OCI-LY1 (cell line): ENCODE results near the gene ELMOD1.

Experiments used
- H2AFZ ChIP-seq: fragments of 200-600 bp; sonication (generic), shearing (Covaris generic); 2 replicates; pipeline ENCODE4 v1.6.0; 2014; ENCODE audit warnings: antibody characterized with exemption, mild to moderate bottlenecking, low read length
- H3F3A ChIP-seq: fragments of 200-600 bp; sonication (generic), shearing (Covaris generic); 2 replicates; pipeline ENCODE4 v1.6.0; 2014; ENCODE audit warnings: mild to moderate bottlenecking, antibody characterized with exemption, low read length, moderate library complexity; ENCODE audit not compliant: insufficient read depth
- H3K27ac ChIP-seq: fragments of 200-600 bp; sonication (generic); 2 replicates; pipeline ENCODE4 v1.5.1; 2014; ENCODE audit warnings: low read length, mixed run types, mild to moderate bottlenecking, low read depth; ENCODE audit not compliant: poor library complexity, severe bottlenecking
- H3K27me3 ChIP-seq: fragments of 200-600 bp; sonication (generic); 2 replicates; pipeline ENCODE4 v1.6.0; 2014; ENCODE audit warnings: antibody characterized with exemption, mild to moderate bottlenecking, low read length, moderate library complexity; ENCODE audit not compliant: insufficient read depth
- H3K36me3 ChIP-seq: fragments of 200-600 bp; sonication (generic); 2 replicates; pipeline ENCODE4 v1.6.1; 2014; ENCODE audit warnings: mild to moderate bottlenecking, antibody characterized with exemption, low read length, moderate library complexity, mixed read lengths; ENCODE audit not compliant: insufficient read depth
- H3K4me1 ChIP-seq: fragments of 200-600 bp; sonication (generic); 2 replicates; pipeline ENCODE4 v1.5.1; 2014; ENCODE audit warnings: mild to moderate bottlenecking, low read length, moderate library complexity; ENCODE audit not compliant: insufficient read depth, severe bottlenecking
- H3K4me2 ChIP-seq: fragments of 200-600 bp; sonication (generic), shearing (Covaris generic); 2 replicates; pipeline ENCODE4 v1.6.1; 2014; ENCODE audit warnings: low read length
- H3K4me3 ChIP-seq: fragments of 200-600 bp; sonication (generic); 2 replicates; pipeline ENCODE4 v1.5.1; 2014; ENCODE audit warnings: low read length, low read depth, mild to moderate bottlenecking, mixed read lengths; ENCODE audit not compliant: poor library complexity, severe bottlenecking
- H3K79me2 ChIP-seq: fragments of 200-600 bp; shearing (Covaris generic); 2 replicates; pipeline ENCODE4 v1.6.1; 2016; ENCODE audit warnings: mixed run types, low read length, mixed read lengths; ENCODE audit not compliant: insufficient read depth
- H3K9ac ChIP-seq: fragments of 200-600 bp; sonication (generic), shearing (Covaris generic); 2 replicates; pipeline ENCODE4 v1.6.1; 2014; ENCODE audit warnings: mild to moderate bottlenecking, low read length, mixed read lengths
- H3K9me2 ChIP-seq: fragments of 200-600 bp; sonication (generic), shearing (Covaris generic); 2 replicates; pipeline ENCODE4 v1.6.1; 2014; ENCODE audit warnings: low read depth, mild to moderate bottlenecking, low read length, mixed read lengths
- H3K9me3 ChIP-seq: fragments of 200-600 bp; shearing (Covaris generic); 2 replicates; pipeline ENCODE4 v1.6.1; 2014; ENCODE audit warnings: low read length, mixed read lengths
- H4K20me1 ChIP-seq: fragments of 200-600 bp; sonication (generic), shearing (Covaris generic); 2 replicates; pipeline ENCODE4 v1.6.0; 2016; ENCODE audit warnings: mild to moderate bottlenecking, low read length; ENCODE audit not compliant: insufficient read depth
- CTCF ChIP-seq: fragments of 200-600 bp; sonication (generic), shearing (Covaris generic); IDR thresholded peaks from 2 replicates; pipeline ENCODE4 v1.5.1; 2017; ENCODE audit warnings: mild to moderate bottlenecking, antibody characterized with exemption, low read length, moderate library complexity, mixed read lengths
- EZH2 ChIP-seq: fragments of 200-600 bp; sonication (generic), shearing (Covaris generic); IDR thresholded peaks from 2 replicates; pipeline ENCODE4 v1.8.0; 2017; ENCODE audit warnings: borderline replicate concordance, mixed run types, mild to moderate bottlenecking, antibody characterized with exemption, low read length, moderate library complexity, mixed read lengths

The ELMOD1 gene

GRCh38 chr11:107699371-107700285 is 108.7 kb downstream of the ELMOD1 start:
- H3K36me3 ChIP-seq, result no peaks in the 10 kb centered on the region
- H3F3A ChIP-seq, result no peaks in the 10 kb centered on the region
- no peaks in the 10 kb centered on the region for H3K4me1 ChIP-seq
- no peak overlapping the region for H3K4me2 ChIP-seq
- no peaks in the 10 kb centered on the region for H3K79me2 ChIP-seq
- no peak overlapping the region for H3K9ac ChIP-seq
- no peaks in the 10 kb centered on the region for H3K9me2 ChIP-seq
- H3K4me3 ChIP-seq, result no peak overlapping the region
- no peaks in the 10 kb centered on the region for H3K9me3 ChIP-seq
- H3K27me3 ChIP-seq, result no peaks in the 10 kb centered on the region
- H4K20me1 ChIP-seq, result no peaks in the 10 kb centered on the region
- no peak overlapping the region for H3K27ac ChIP-seq
- no peak for TF ChIP-seq CTCF
- TF ChIP-seq EZH2, result no peak
- no peak overlapping the region for H2AFZ ChIP-seq

- Histone ChIP-seq H3K79me2 (no peaks in the 10 kb centered on the region), H4K20me1 (no peaks in the 10 kb centered on the region), H3K4me1 (no peaks in the 10 kb centered on the region), H3K36me3 (no peaks in the 10 kb centered on the region), H3K27ac (no peak overlapping the region), H3K9ac (no peak overlapping the region), H3K9me2 (no peaks in the 10 kb centered on the region), H3K4me3 (no peak overlapping the region), H3K27me3 (no peaks in the 10 kb centered on the region), H2AFZ (no peak overlapping the region), H3K9me3 (no peaks in the 10 kb centered on the region), H3K4me2 (no peak overlapping the region), H3F3A (no peaks in the 10 kb centered on the region)
- TF ChIP-seq EZH2 (no peak), CTCF (no peak)
These were observed 111.2 kb downstream of the ELMOD1 start for GRCh38 chr11:107702109-107702660.

- Histone ChIP-seq H3F3A (no peaks in the 10 kb centered on the region), H3K4me1 (no peaks in the 10 kb centered on the region), H2AFZ (no peak overlapping the region), H3K9me3 (no peaks in the 10 kb centered on the region), H3K79me2 (no peaks in the 10 kb centered on the region), H4K20me1 (no peaks in the 10 kb centered on the region), H3K9ac (no peak overlapping the region), H3K27ac (no peak overlapping the region), H3K9me2 (no peaks in the 10 kb centered on the region), H3K27me3 (no peaks in the 10 kb centered on the region), H3K36me3 (no peaks in the 10 kb centered on the region), H3K4me2 (no peak overlapping the region), H3K4me3 (no peak overlapping the region)
- no peak for TF ChIP-seq CTCF
- no peak for TF ChIP-seq EZH2
These were observed 111.8 kb downstream of the ELMOD1 start for GRCh38 chr11:107702723-107703122.
